Lung (tissue), 12 donors: Measurements from ENCODE around the gene WDR1. TPM values are rescaled to one million over a fixed set of nuclear protein-coding genes. Genes with fewer than 3 reads are reported as not detected.
A peak's percentile ranks its signal among the peaks of the same experiment; 100 is the strongest.

Source experiments
- ATAC-seq: fragments of 200-7000 bp; cut with Tn5 transposase; one replicate; pipeline ENCODE4 v1.9.1; 2020; ENCODE audit warnings: moderate number of reproducible peaks; ENCODE audit not compliant: insufficient read depth, low FRiP score
- DNase-seq, 3 donors: peaks; one replicate each; pipeline ENCODE4 v3.0.0-alpha.2; 2013 to 2017
- H3K27ac ChIP-seq, 2 donors: one replicate each; pipeline ENCODE4 v1.5.1; 2013; ENCODE audit warnings: mild to moderate bottlenecking in 2 of 2, moderate library complexity in 2 of 2, control low read depth in 1 of 2, inconsistent platforms in 1 of 2, low read depth in 1 of 2, low read length in 1 of 2
- H3K27me3 ChIP-seq, 3 donors: one replicate each; pipeline ENCODE4 v1.5.1; 2013; ENCODE audit warnings: low read length in 2 of 3; ENCODE audit not compliant: control insufficient read depth in 3 of 3, insufficient read depth in 3 of 3
- H3K36me3 ChIP-seq, 4 donors: one replicate each; pipeline ENCODE4 v1.5.1; 2013; ENCODE audit warnings: low read length in 4 of 4, mild to moderate bottlenecking in 1 of 4, moderate library complexity in 1 of 4; ENCODE audit not compliant: control insufficient read depth in 4 of 4, insufficient read depth in 4 of 4
- H3K4me1 ChIP-seq, 5 donors: one replicate each; pipeline ENCODE4 v1.5.1; 2013; ENCODE audit warnings: low read length in 5 of 5, mild to moderate bottlenecking in 2 of 5, moderate library complexity in 1 of 5; ENCODE audit not compliant: control insufficient read depth in 5 of 5, insufficient read depth in 5 of 5
- H3K4me3 ChIP-seq: one replicate; pipeline ENCODE4 v1.5.1; 2013; ENCODE audit warnings: mild to moderate bottlenecking, control low read depth, moderate library complexity
- H3K9ac ChIP-seq, 2 donors: one replicate each; pipeline ENCODE4 v1.5.1; 2013; ENCODE audit warnings: low read length in 2 of 2, control low read depth in 1 of 2; ENCODE audit not compliant: insufficient read depth in 1 of 2
- H3K9me3 ChIP-seq, 4 donors: one replicate each; pipeline ENCODE4 v1.5.1; 2013; ENCODE audit warnings: low read length in 3 of 4, mild to moderate bottlenecking in 1 of 4, moderate library complexity in 1 of 4; ENCODE audit not compliant: control insufficient read depth in 4 of 4, insufficient read depth in 3 of 4
- WGBS, 2 donors: extraction: QIAGEN DNeasy Blood & Tissue Kit; methylation state at CpG; one replicate each; pipeline ENCODE4 v1.1.7; 2013; 5-methylcytosine and 5-hydroxymethylcytosine counted together
- polyA plus RNA-seq, 2 donors: library from polyadenylated mRNA; stranded (reverse); fragments of 200-250 nt; gene quantifications; one replicate each; pipeline ENCODE4 v1.2.1, GENCODE V29; 2013
- total RNA-seq, 2 donors: library from RNA; depleted of rRNA in 1 of 2; stranded (reverse); fragments of >200 nt in 1 of 2; gene quantifications; one replicate each; pipeline ENCODE4 v1.2.1, GENCODE V29; 2014 to 2021
- TF ChIP-seq, protein P1 (sequence below): IDR thresholded peaks from 2 replicates; pipeline ENCODE4 v1.5.1; 2012; ENCODE audit warnings: mild to moderate bottlenecking; ENCODE audit errors: control extremely low read depth, extremely low read depth
- donor health status: control.
- donor health status: control.
- donor health status: Bipolar disorder and iron deficiency.
- donor health status: healthy.
- donor health status: DM: yes; HTN: yes; CAD: no.

WDR1 gene
- total and polyA plus RNA-seq, 4 donors, result 72.0 to 325 (median 205) TPM

DNA sequence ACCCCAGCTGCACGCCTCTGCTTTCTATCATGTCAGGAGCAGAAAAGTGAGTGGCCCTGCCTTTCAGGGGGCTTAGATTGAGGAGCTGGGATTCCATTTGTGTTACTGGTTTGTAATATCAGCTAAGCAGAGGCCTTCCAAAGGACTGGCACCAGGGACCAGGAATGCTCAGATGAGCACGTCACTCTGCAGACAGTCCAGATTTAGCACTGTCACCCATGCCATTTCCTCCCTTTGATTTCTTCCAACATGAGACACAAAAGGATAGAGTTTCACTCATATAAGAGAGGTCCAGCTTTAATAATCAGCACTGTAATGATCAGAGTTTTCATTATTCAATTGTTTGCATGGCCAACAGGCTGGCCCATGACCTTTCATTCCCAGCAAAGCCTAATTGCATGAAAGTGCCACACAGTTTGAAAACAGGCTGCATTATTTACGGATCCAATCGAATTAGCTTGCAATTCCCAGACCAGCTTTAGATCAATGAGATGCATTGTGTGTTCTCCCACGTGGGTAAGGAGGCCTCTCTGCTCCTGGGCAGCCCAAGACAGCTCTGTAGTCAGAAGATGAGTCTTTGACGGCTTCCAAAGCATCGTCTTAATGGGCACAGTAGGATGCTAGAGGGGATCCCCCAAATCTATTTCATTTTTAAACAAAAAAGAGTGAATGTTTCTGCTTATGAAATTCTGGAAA is 85.5 kb downstream of the WDR1 start:
- TF ChIP-seq, protein P1, sequence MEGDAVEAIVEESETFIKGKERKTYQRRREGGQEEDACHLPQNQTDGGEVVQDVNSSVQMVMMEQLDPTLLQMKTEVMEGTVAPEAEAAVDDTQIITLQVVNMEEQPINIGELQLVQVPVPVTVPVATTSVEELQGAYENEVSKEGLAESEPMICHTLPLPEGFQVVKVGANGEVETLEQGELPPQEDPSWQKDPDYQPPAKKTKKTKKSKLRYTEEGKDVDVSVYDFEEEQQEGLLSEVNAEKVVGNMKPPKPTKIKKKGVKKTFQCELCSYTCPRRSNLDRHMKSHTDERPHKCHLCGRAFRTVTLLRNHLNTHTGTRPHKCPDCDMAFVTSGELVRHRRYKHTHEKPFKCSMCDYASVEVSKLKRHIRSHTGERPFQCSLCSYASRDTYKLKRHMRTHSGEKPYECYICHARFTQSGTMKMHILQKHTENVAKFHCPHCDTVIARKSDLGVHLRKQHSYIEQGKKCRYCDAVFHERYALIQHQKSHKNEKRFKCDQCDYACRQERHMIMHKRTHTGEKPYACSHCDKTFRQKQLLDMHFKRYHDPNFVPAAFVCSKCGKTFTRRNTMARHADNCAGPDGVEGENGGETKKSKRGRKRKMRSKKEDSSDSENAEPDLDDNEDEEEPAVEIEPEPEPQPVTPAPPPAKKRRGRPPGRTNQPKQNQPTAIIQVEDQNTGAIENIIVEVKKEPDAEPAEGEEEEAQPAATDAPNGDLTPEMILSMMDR, result no peak
- DNase-seq (no peak), ATAC-seq (no peak)
- no peak overlapping the region for H3K9ac ChIP-seq
- H3K4me1 ChIP-seq, result peaks cover 0 to 29% (median 3%) of the 10 kb centered on the region in 5 donors
- H3K4me3 ChIP-seq, result no peak overlapping the region
- no peaks in the 10 kb centered on the region for H3K36me3 ChIP-seq
- H3K27me3 ChIP-seq, result no peaks in the 10 kb centered on the region
- no peaks in the 10 kb centered on the region for H3K9me3 ChIP-seq
- H3K27ac ChIP-seq, result peak overlapping the region in 1 of 2 donors; percentile 52
- 70 to 82% methylated on average over 7 of the region's 7 CpGs for WGBS, 2 donors

DNA sequence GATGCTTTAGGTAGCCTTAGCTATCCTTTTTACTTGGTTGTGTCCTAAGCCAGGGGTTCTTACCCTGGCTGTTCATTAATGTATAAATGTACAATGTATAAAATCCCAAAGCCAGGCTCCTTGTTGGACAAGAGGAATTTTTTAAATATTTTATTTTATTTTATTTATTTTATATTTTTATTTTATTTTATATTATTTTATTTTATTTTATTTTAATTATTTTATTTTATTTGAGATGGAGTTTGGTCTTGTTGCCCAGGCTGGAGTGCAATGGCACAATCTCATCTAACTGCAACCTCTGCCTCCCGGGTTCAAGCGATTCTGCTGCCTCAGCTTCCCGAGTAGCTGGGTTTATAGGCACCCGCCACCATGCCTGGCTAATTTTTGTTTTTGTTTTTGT is 87.2 kb downstream of the WDR1 start:
- DNase-seq, result no peak
- Histone ChIP-seq H3K36me3 (no peaks in the 10 kb centered on the region), H3K4me3 (no peak overlapping the region), H3K27me3 (peaks cover 0 to 3% (median 0%) of the 10 kb centered on the region in 3 donors), H3K9me3 (no peaks in the 10 kb centered on the region), H3K4me1 (peaks cover 0 to 29% (median 3%) of the 10 kb centered on the region in 5 donors), H3K27ac (no peak overlapping the region), H3K9ac (no peak overlapping the region)
- TF ChIP-seq, protein P1, result no peak
- ATAC-seq, result no peak
- WGBS, 2 donors, result 97% methylated on average over 4 of the region's 4 CpGs

DNA sequence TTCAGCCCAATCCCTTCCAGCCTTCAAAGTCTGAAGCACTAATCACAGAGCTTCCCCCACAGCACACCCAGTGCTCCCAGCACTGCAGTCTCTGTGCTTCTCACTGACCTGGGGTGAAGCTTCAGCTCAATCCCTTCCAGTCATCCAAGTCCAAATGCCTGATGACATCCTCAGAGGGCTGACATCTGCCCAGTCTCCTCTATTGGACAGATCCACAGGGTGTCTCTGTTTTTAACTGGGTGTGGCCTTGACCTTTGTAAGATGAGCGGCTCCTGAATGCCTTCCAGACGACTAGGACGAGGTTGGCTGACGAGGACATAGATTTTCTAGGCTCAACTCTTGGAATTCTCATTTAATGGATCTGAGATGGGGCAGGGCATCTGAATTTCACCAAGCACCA is 87.7 kb downstream of the WDR1 start:
- ATAC-seq, result no peak
- Histone ChIP-seq H3K27me3 (peaks cover 0 to 3% (median 0%) of the 10 kb centered on the region in 3 donors), H3K4me3 (no peak overlapping the region), H3K9me3 (no peaks in the 10 kb centered on the region), H3K36me3 (no peaks in the 10 kb centered on the region), H3K27ac (no peak overlapping the region), H3K4me1 (peaks cover 0 to 29% (median 3%) of the 10 kb centered on the region in 5 donors), H3K9ac (no peak overlapping the region)
- TF ChIP-seq, protein P1, result no peak
- 88 to 95% methylated on average over 4 of the region's 4 CpGs for WGBS, 2 donors
- DNase-seq, result no peak
